Measurements from ENCODE around the gene MCCC2. TPM values are rescaled to one million over a fixed set of nuclear protein-coding genes. Genes with fewer than 3 reads are reported as not detected.

The MCCC2 gene
- total and polyA plus RNA-seq, 10 of the 15 experiments (the other 5 are each of a cell fraction or from before 2014, with no cell fraction given) = 22.2 to 106 (median 77.7) TPM

DNA sequence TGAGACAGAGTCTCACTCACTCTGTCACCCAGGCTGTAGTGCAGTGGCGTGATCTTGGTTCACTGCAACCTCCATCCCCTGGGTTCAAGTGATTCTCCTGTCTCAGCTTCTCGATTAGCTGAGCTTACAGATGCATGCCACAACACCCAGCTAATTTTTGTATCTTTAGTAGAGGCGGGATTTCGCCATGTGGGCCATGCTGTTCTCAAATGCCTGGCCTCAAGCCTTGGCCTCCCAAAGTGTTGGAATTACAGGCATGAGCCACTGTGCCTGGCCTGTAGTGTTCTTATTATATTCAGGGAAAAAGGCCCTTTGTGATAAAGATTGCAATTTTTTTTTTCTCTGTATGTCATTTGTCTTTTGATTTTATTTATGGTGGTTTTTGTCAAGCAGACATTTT, 24.0 kb upstream of the MCCC2 start (continued):
- TF ChIP-seq, protein P1, sequence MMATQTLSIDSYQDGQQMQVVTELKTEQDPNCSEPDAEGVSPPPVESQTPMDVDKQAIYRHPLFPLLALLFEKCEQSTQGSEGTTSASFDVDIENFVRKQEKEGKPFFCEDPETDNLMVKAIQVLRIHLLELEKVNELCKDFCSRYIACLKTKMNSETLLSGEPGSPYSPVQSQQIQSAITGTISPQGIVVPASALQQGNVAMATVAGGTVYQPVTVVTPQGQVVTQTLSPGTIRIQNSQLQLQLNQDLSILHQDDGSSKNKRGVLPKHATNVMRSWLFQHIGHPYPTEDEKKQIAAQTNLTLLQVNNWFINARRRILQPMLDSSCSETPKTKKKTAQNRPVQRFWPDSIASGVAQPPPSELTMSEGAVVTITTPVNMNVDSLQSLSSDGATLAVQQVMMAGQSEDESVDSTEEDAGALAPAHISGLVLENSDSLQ (IDR thresholded peaks at IDR 0.05) = no peak

DNA sequence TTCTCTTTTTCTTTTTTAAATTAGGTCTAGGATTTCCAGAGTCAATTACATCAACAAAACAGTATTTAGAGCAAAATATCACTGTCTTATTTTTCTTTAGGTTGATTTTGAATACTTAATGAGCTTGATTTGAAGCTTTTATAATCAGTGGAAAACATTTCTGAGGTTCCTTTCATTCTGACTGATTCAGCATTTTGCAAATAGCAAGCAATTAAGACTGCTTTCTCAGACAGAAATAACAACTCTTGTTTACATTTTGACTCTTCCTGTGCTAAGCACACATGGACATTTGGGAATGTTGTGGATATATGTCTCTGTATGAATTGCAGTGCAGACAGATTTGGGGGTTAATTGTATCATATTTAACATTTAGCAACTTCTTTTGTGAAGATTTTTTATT, 22.2 kb upstream of the MCCC2 start:
- H3K36me3 ChIP-seq (ENCODE audit: control insufficient read depth in 2 of 2, insufficient read depth in 2 of 2, low read length in 1 of 2) = peaks cover 2 to 11% of the 10 kb centered on the region in 2 experiments
- H4K20me1 ChIP-seq (ENCODE audit: control insufficient read depth, insufficient read depth) = no peaks in the 10 kb centered on the region
- ChIA-PET POLR2A (interaction anchor here (0.6 kb wide), 1 partner anchor 60 kb away, joined by 3 read pairs; no protein-coding TSS in a partner anchor), SMC1A (ENCODE audit: uncharacterized antibody, unreplicated experiment) (interaction anchor here (0.5 kb wide), 1 partner anchor 100 kb away, joined by 3 read pairs; no protein-coding TSS in a partner anchor), RAD21 (ENCODE audit: unreplicated experiment) (no interaction called here), CTCF (interaction anchor here (1.4 kb wide), 2 partner anchors 26 to 36 kb away, joined by 4 read pairs; no protein-coding TSS in a partner anchor)
- no peaks in the 10 kb centered on the region for H3K79me2 ChIP-seq (ENCODE audit: control insufficient read depth, insufficient read depth, low read length)
- H3K4me2 ChIP-seq (ENCODE audit: control insufficient read depth, insufficient read depth) = no peak overlapping the region
- no peaks in the 10 kb centered on the region for H3K27me3 ChIP-seq (replicated peaks in 1 of 2; ENCODE audit: control insufficient read depth in 2 of 2, insufficient read depth in 2 of 2, low read length in 1 of 2)
- TF ChIP-seq CREB1 (IDR thresholded peaks at IDR 0.05; ENCODE audit: low read depth) (no peak), ESRRA (IDR thresholded peaks at IDR 0.05; ENCODE audit: low read length) (no peak), ZNF384 (IDR thresholded peaks at IDR 0.05; ENCODE audit: borderline replicate concordance, low read depth, low read length) (no peak), CHD1 (IDR thresholded peaks at IDR 0.05; ENCODE audit: low read depth, low read length) (no peak), SMC3 (IDR thresholded peaks at IDR 0.05; ENCODE audit: borderline replicate concordance, low read length) (no peak)
- TF ChIP-seq, protein P2, sequence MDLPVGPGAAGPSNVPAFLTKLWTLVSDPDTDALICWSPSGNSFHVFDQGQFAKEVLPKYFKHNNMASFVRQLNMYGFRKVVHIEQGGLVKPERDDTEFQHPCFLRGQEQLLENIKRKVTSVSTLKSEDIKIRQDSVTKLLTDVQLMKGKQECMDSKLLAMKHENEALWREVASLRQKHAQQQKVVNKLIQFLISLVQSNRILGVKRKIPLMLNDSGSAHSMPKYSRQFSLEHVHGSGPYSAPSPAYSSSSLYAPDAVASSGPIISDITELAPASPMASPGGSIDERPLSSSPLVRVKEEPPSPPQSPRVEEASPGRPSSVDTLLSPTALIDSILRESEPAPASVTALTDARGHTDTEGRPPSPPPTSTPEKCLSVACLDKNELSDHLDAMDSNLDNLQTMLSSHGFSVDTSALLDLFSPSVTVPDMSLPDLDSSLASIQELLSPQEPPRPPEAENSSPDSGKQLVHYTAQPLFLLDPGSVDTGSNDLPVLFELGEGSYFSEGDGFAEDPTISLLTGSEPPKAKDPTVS (IDR thresholded peaks at IDR 0.05; ENCODE audit: low read depth, low read length) = no peak
- no peak for FAIRE-seq
- DNase-seq (ENCODE audit: low read depth, low spot score) = no peak
- ATAC-seq = no peak
- H2AFZ ChIP-seq (ENCODE audit: control insufficient read depth, low read depth, low read length) = no peak overlapping the region
- H3K9me3 ChIP-seq (replicated peaks; ENCODE audit: control insufficient read depth, insufficient read depth, low read length) = no peaks in the 10 kb centered on the region
- no peak overlapping the region for H3K4me3 ChIP-seq
- no TSS peak for BruUV-seq (replicated peaks)
- in situ Hi-C loops (cut with MboI) (no loop called here), intact Hi-C loops (cut with micrococcal nuclease; ENCODE audit: unreplicated experiment) (no loop called here)
- H3K9ac ChIP-seq (ENCODE audit: control insufficient read depth, insufficient read depth, low read length) = no peak overlapping the region
- no peak overlapping the region for H3K27ac ChIP-seq (ENCODE audit: control insufficient read depth, insufficient read depth)
- no peaks in the 10 kb centered on the region for H3K4me1 ChIP-seq (ENCODE audit: control insufficient read depth, insufficient read depth, low read length)
